OCI-LY7 (cell line): ENCODE data around the gene EPS8L3.

ENCODE experiments used
- CTCF ChIP-seq: fragments of 200-600 bp; sonication (generic); conservative IDR thresholded peaks from 2 replicates; pipeline ENCODE4 v1.5.1; 2014; ENCODE audit warnings: mild to moderate bottlenecking, antibody characterized with exemption, low read length, moderate library complexity, mixed read lengths
- EZH2phosphoT487 ChIP-seq: fragments of 200-600 bp; sonication (generic); IDR thresholded peaks from 2 replicates; pipeline ENCODE4 v1.6.1; 2018; ENCODE audit warnings: low read depth, borderline replicate concordance, mild to moderate bottlenecking, mixed run types, antibody characterized with exemption, low read length, moderate library complexity, mixed read lengths

GRCh38 chr1:109786531-109787021 lies 22.9 kb upstream of the EPS8L3 start:
- TF ChIP-seq CTCF (no peak), EZH2phosphoT487 (no peak)
